Lung (tissue), 12 donors: Measurements from ENCODE around the gene SPATA6L. TPM values are rescaled to one million over a fixed set of nuclear protein-coding genes. Genes with fewer than 3 reads are reported as not detected.

Experiments used
- ATAC-seq: fragments of 200-7000 bp; cut with Tn5 transposase; one replicate; pipeline ENCODE4 v1.9.1; 2020; ENCODE audit warnings: moderate number of reproducible peaks; ENCODE audit not compliant: insufficient read depth, low FRiP score
- DNase-seq, 3 donors: peaks; one replicate each; pipeline ENCODE4 v3.0.0-alpha.2; 2013 to 2017
- H3K27ac ChIP-seq, 2 donors: one replicate each; pipeline ENCODE4 v1.5.1; 2013; ENCODE audit warnings: mild to moderate bottlenecking in 2 of 2, moderate library complexity in 2 of 2, control low read depth in 1 of 2, inconsistent platforms in 1 of 2, low read depth in 1 of 2, low read length in 1 of 2
- H3K27me3 ChIP-seq, 3 donors: one replicate each; pipeline ENCODE4 v1.5.1; 2013; ENCODE audit warnings: low read length in 2 of 3; ENCODE audit not compliant: control insufficient read depth in 3 of 3, insufficient read depth in 3 of 3
- H3K36me3 ChIP-seq, 4 donors: one replicate each; pipeline ENCODE4 v1.5.1; 2013; ENCODE audit warnings: low read length in 4 of 4, mild to moderate bottlenecking in 1 of 4, moderate library complexity in 1 of 4; ENCODE audit not compliant: control insufficient read depth in 4 of 4, insufficient read depth in 4 of 4
- H3K4me1 ChIP-seq, 5 donors: one replicate each; pipeline ENCODE4 v1.5.1; 2013; ENCODE audit warnings: low read length in 5 of 5, mild to moderate bottlenecking in 2 of 5, moderate library complexity in 1 of 5; ENCODE audit not compliant: control insufficient read depth in 5 of 5, insufficient read depth in 5 of 5
- H3K4me3 ChIP-seq: one replicate; pipeline ENCODE4 v1.5.1; 2013; ENCODE audit warnings: mild to moderate bottlenecking, control low read depth, moderate library complexity
- H3K9ac ChIP-seq, 2 donors: one replicate each; pipeline ENCODE4 v1.5.1; 2013; ENCODE audit warnings: low read length in 2 of 2, control low read depth in 1 of 2; ENCODE audit not compliant: insufficient read depth in 1 of 2
- H3K9me3 ChIP-seq, 4 donors: one replicate each; pipeline ENCODE4 v1.5.1; 2013; ENCODE audit warnings: low read length in 3 of 4, mild to moderate bottlenecking in 1 of 4, moderate library complexity in 1 of 4; ENCODE audit not compliant: control insufficient read depth in 4 of 4, insufficient read depth in 3 of 4
- CTCF ChIP-seq: IDR thresholded peaks from 2 replicates; pipeline ENCODE4 v1.5.1; 2012; ENCODE audit warnings: mild to moderate bottlenecking; ENCODE audit errors: control extremely low read depth, extremely low read depth
- WGBS, 2 donors: extraction: QIAGEN DNeasy Blood & Tissue Kit; methylation state at CpG; one replicate each; pipeline ENCODE4 v1.1.7; 2013; 5-methylcytosine and 5-hydroxymethylcytosine counted together
- polyA plus RNA-seq, 2 donors: library from polyadenylated mRNA; stranded (reverse); fragments of 200-250 nt; gene quantifications; one replicate each; pipeline ENCODE4 v1.2.1, GENCODE V29; 2013
- total RNA-seq, 2 donors: library from RNA; depleted of rRNA in 1 of 2; stranded (reverse); fragments of >200 nt in 1 of 2; gene quantifications; one replicate each; pipeline ENCODE4 v1.2.1, GENCODE V29; 2014 to 2021
- donor health status: control.
- donor health status: control.
- donor health status: Bipolar disorder and iron deficiency.
- donor health status: healthy.
- donor health status: DM: yes; HTN: yes; CAD: no.

The SPATA6L gene
- total and polyA plus RNA-seq, 4 donors = 2.1 to 25.6 (median 11.4) TPM

- Histone ChIP-seq H3K9ac (no peak overlapping the region), H3K36me3 (no peaks in the 10 kb centered on the region), H3K27me3 (no peaks in the 10 kb centered on the region), H3K9me3 (no peaks in the 10 kb centered on the region), H3K4me3 (no peak overlapping the region), H3K4me1 (peaks cover 0 to 13% (median 0%) of the 10 kb centered on the region in 5 donors), H3K27ac (no peak overlapping the region)
- ATAC-seq = no peak
- TF ChIP-seq CTCF = no peak
- no peak for DNase-seq
Measured at GRCh38 chr9:4669890-4670289, 3.6 kb upstream of the SPATA6L start.

DNA sequence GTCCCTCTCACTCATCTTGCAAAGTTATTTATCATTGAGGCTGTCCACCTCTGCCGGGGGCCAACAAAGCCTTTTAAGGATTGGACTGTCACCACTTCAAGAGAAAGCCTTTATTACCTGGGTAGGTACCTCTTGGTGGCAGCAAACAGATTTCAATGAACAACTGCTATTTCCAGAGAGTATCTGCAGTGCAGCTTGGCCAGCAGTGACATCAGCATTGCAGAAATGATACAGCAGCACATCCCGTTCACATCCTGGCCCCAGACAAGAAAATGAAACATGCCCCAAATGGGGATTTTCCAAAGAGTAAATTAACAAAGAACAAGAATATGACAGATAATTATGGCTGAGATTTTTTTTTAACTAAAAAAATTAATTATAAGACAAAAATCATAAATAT lies 2.3 kb upstream of the SPATA6L start:
- 83 to 84% methylated on average over 2 of the region's 2 CpGs for WGBS, 2 donors

DNA sequence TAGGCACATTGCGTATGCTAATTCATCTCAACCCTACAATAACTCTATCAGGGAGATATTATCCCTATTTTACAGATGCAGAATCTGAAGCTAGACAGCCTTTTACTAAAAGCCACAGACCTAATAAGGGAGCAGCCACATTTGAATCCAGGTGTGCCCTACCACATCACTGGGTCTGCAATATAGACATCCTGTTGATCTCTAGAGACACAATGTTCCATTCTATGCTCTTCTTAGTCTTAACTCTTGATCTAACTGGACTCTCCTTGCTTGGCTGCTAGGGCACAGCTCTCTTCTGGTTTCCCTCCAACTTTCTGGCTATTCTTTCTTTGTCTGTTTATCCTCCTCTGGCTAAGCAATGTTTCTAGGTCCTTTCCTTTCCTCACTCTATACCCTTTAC lies 1.4 kb upstream of the SPATA6L start:
- H3K9ac ChIP-seq = no peak overlapping the region
- ATAC-seq (no peak), DNase-seq (no peak)
- TF ChIP-seq CTCF = no peak
- H3K4me3 ChIP-seq = no peak overlapping the region
- H3K27me3 ChIP-seq = no peaks in the 10 kb centered on the region
- H3K9me3 ChIP-seq = no peaks in the 10 kb centered on the region
- no peak overlapping the region for H3K27ac ChIP-seq
- H3K36me3 ChIP-seq = no peaks in the 10 kb centered on the region
- WGBS, 2 donors = 95 to 98% methylated on average over 1 of the region's 1 CpG
- H3K4me1 ChIP-seq = peaks cover 6 to 24% (median 8%) of the 10 kb centered on the region in 5 donors

More for the DNA sequence above, 2.3 kb upstream of the SPATA6L start:
- peaks cover 0 to 16% (median 2%) of the 10 kb centered on the region in 5 donors for H3K4me1 ChIP-seq
- no peak for DNase-seq
- no peaks in the 10 kb centered on the region for H3K36me3 ChIP-seq
- H3K9me3 ChIP-seq = no peaks in the 10 kb centered on the region
- H3K27ac ChIP-seq = no peak overlapping the region
- no peaks in the 10 kb centered on the region for H3K27me3 ChIP-seq
- no peak for ATAC-seq
- no peak for TF ChIP-seq CTCF
- no peak overlapping the region for H3K9ac ChIP-seq
- no peak overlapping the region for H3K4me3 ChIP-seq

- DNase-seq (peak in 2 of 3 donors; percentile 51 to 59), ATAC-seq (no peak)
- 51 to 71% methylated on average over 2 of the region's 2 CpGs for WGBS, 2 donors
- H3K27me3 ChIP-seq = no peaks in the 10 kb centered on the region
- no peak overlapping the region for H3K9ac ChIP-seq
- H3K27ac ChIP-seq = no peak overlapping the region
- peaks cover 7 to 33% (median 8%) of the 10 kb centered on the region in 5 donors for H3K4me1 ChIP-seq
- TF ChIP-seq CTCF = no peak
- no peaks in the 10 kb centered on the region for H3K36me3 ChIP-seq
- no peak overlapping the region for H3K4me3 ChIP-seq
- no peaks in the 10 kb centered on the region for H3K9me3 ChIP-seq
Measured at GRCh38 chr9:4665357-4665756, 923 bp downstream of the SPATA6L start.
